Ascending aorta (tissue), 2 donors: ENCODE data around the gene KCNG2. TPM values are rescaled to one million over a fixed set of nuclear protein-coding genes. Genes with fewer than 3 reads are reported as not detected.

Experiments used
- DNase-seq, 2 donors: peaks; one replicate each; pipeline ENCODE4 v3.0.0-alpha.2; 2019; ENCODE audit warnings: low spot score in 2 of 2
- H3K27ac ChIP-seq, 2 donors: fragments of 200-600 bp; sonication (generic); one replicate each; pipeline ENCODE4 v1.5.1; 2016 to 2017; ENCODE audit warnings: mild to moderate bottlenecking in 1 of 2
- H3K27me3 ChIP-seq: fragments of 200-600 bp; sonication (generic); one replicate; pipeline ENCODE4 v1.5.1; 2017
- H3K36me3 ChIP-seq, 2 donors: fragments of 200-600 bp; sonication (generic); one replicate each; pipeline ENCODE4 v1.5.1; 2016
- H3K4me1 ChIP-seq, 2 donors: fragments of 200-600 bp; sonication (generic); one replicate each; pipeline ENCODE4 v1.5.1; 2016 to 2017; ENCODE audit warnings: mild to moderate bottlenecking in 1 of 2
- H3K4me3 ChIP-seq, 2 donors: fragments of 200-600 bp; sonication (generic); one replicate each; pipeline ENCODE4 v1.5.1; 2016 to 2017; ENCODE audit warnings: mild to moderate bottlenecking in 1 of 2
- H3K9me3 ChIP-seq, 2 donors: fragments of 200-600 bp; sonication (generic); one replicate each; pipeline ENCODE4 v1.5.1; 2016
- CTCF ChIP-seq, 3 experiments: fragments of 200-600 bp in 2 of 3; fragments of 450-650 bp in 1 of 3; sonication (generic) in 2 of 3; IDR thresholded peaks; one replicate each; pipeline ENCODE4 v1.5.1; 2016 to 2019; ENCODE audit warnings: antibody characterized with exemption in 3 of 3, mild to moderate bottlenecking in 1 of 3, moderate library complexity in 1 of 3
- intact Hi-C: fragments of 100-400 bp; cut with DNase I; formaldehyde crosslinking; loops from one replicate; pipeline ENCODE4 v1.15.1; 2023
- total RNA-seq: library from RNA; depleted of rRNA; stranded (reverse); fragments of >200 nt; gene quantifications from one replicate; pipeline ENCODE4 v1.1.0, GENCODE V29; 2016

The KCNG2 gene
- total RNA-seq, 1 donor from 2014 or later, result not detected

DNA sequence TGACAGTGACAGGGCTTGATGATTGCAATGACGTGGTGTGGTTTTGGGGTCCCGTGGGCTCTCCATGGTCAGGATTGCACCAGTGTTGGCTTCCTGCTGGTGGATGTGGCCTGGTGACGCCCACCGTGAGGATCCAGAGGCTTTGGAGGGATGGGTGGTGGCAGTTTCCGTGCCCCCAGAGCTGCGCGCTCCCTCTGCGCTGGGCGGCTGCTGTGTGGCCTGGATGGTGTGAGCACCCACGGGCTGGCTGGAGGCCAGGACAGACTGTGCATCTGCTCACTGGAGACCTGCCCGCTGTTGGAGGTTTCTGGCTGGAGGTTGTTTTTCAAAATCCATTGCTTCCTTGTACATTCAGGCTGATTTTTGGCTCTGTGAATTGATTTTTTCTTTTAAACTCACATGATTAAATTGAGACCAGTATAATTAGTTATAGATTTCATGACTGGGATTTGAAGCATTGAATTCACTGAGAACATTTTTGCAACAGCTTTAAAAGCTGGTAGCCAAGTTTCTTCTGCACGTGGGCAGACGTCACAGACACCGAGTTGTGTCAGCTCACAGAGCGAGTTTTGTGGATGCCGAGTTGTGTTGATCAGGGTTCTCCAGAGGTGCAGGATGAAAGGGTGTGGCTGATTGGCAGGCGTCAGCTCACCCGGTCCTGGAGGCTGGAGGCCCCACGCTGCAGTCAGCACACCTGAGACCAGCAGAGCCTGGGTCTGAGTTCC lies 72.7 kb downstream of the KCNG2 start:
- no peaks in the 10 kb centered on the region for H3K36me3 ChIP-seq
- peak in 1 of 2 donors; percentile 40 for DNase-seq
- intact Hi-C loops, result no loop called here
- H3K4me1 ChIP-seq, result no peaks in the 10 kb centered on the region
- no peak overlapping the region for H3K27ac ChIP-seq
- no peak overlapping the region for H3K4me3 ChIP-seq
- no peaks in the 10 kb centered on the region for H3K27me3 ChIP-seq
- H3K9me3 ChIP-seq, result no peaks in the 10 kb centered on the region
- TF ChIP-seq CTCF (IDR thresholded peaks at IDR 0.05), result no peak

DNA sequence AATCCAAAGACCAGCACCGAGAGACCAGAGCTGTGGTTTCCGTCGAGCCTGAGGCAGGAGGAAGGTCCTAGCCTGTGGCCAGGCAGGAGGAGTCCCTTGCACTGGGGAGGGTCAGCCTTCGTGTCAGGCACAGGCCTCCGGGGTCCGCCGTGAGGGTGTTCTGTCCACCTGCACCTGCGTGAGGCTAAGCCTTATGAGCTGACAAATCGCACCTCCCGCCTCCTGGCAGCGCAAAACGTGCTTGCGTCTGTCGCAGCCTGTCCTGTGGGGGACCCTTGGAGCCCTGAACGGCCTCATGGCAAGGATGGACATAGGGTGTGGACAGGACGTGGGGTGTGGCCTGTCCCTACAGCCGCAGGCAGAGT lies 73.3 kb downstream of the KCNG2 start:
- H3K4me3 ChIP-seq, result no peak overlapping the region
- TF ChIP-seq CTCF (IDR thresholded peaks at IDR 0.05), result no peak
- H3K27me3 ChIP-seq, result no peaks in the 10 kb centered on the region
- H3K4me1 ChIP-seq, result no peaks in the 10 kb centered on the region
- no peaks in the 10 kb centered on the region for H3K9me3 ChIP-seq
- intact Hi-C loops, result no loop called here
- DNase-seq, result peak in 1 of 2 donors; percentile 47
- H3K27ac ChIP-seq, result no peak overlapping the region
- no peaks in the 10 kb centered on the region for H3K36me3 ChIP-seq

DNA sequence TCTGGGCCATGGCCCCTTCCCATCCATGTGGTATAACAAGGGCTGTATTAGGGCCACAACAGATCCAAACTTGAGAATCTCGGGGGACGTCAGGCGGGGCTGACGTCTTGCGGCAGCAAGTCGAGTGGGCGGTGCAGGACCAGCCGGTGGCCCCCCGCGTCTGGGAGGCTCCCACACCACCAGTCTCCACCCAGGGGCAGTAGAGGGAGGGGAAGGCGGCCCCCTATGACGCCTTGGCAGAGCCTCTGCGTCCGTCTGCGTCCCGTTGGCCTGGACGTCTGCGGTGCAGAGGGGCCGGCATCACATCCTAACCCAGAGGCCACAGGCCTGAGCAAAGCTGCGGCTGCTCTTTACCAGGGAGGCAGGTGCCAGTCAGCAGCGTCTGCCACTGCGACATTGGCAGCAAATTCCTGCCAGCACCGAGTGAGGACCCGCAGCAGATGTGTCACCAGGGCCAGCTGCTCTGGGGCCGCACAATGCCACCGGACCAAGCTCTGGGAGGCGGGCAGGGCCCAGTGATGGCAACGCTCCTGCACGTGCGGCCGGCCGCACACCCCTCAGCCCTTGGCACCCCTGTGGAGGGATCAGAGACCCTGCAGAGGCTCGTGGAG lies 73.8 kb downstream of the KCNG2 start:
- no peaks in the 10 kb centered on the region for H3K27me3 ChIP-seq
- no peak for TF ChIP-seq CTCF (IDR thresholded peaks at IDR 0.05)

GRCh38 chr18:79872527-79873444 lies 75.0 kb downstream of the KCNG2 start:
- TF ChIP-seq CTCF (IDR thresholded peaks at IDR 0.05), result no peak
- no peaks in the 10 kb centered on the region for H3K27me3 ChIP-seq
- H3K36me3 ChIP-seq, result no peaks in the 10 kb centered on the region
- H3K9me3 ChIP-seq, result no peaks in the 10 kb centered on the region
- DNase-seq, result peak in 1 of 2 donors; percentile 34
- no peak overlapping the region for H3K27ac ChIP-seq
- no peaks in the 10 kb centered on the region for H3K4me1 ChIP-seq
- intact Hi-C loops, result no loop called here
- H3K4me3 ChIP-seq, result no peak overlapping the region

More for the DNA sequence above, 73.8 kb downstream of the KCNG2 start:
- Histone ChIP-seq H3K4me1 (no peaks in the 10 kb centered on the region), H3K9me3 (no peaks in the 10 kb centered on the region), H3K36me3 (no peaks in the 10 kb centered on the region), H3K4me3 (no peak overlapping the region), H3K27ac (no peak overlapping the region)
- peak in 1 of 2 donors; percentile 50 for DNase-seq
- intact Hi-C loops, result no loop called here

DNA sequence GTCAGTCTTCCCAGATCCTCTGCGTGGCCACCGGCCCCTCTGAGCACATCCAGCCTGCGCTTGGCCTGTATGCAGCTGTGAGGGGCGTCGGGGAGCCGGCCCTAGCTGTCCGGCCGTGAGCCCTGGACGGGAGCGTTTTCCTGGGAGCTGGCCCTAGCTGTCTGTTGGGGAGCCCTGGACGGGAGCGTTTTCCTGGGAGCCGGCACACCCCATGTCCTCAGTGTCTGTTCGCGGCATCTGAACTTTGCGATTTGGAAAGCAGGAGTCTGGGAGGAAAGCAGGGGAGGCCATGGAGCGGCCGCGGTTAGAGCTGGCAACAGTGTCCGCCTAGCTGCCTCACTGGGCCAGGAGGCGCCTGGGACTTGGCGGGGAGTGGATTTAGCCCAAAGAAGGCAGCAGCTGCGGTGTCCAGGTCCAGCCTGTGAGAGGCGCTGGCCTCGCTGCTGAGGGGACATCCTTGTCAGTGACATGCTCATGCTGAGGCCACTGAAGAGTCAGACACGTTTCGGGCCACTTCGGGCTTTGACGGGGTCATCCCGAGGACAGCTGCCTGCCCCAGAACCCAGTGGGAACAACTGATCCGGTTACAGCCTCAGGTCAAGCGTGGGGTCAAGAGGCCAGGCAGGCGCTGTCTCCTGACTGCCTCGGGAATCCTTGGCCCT lies 75.8 kb downstream of the KCNG2 start:
- no peaks in the 10 kb centered on the region for H3K9me3 ChIP-seq
- H3K27ac ChIP-seq, result no peak overlapping the region
- no peaks in the 10 kb centered on the region for H3K4me1 ChIP-seq
- no peak for DNase-seq
- TF ChIP-seq CTCF (IDR thresholded peaks at IDR 0.05), result no peak
- intact Hi-C loops, result no loop called here
- no peaks in the 10 kb centered on the region for H3K36me3 ChIP-seq
- no peak overlapping the region for H3K4me3 ChIP-seq
- H3K27me3 ChIP-seq, result no peaks in the 10 kb centered on the region
